ENCODE measurements around the gene CCDC197. TPM values are rescaled to one million over a fixed set of nuclear protein-coding genes. Genes with fewer than 3 reads are reported as not detected.

Gene CCDC197
- total RNA-seq, 1 donor from 2014 or later = not detected

GRCh38 chr14:93991212-93991611 lies 5.9 kb upstream of the CCDC197 start:
- no peaks in the 10 kb centered on the region for H4K20me1 ChIP-seq (ENCODE audit: low read depth)
- H3K27ac Mint-ChIP-seq = no peak overlapping the region
- no peak overlapping the region for H3K27ac ChIP-seq
- DNase-seq (ENCODE audit: low spot score) = no peak
- peaks cover 20% of the 10 kb centered on the region for H3K4me1 Mint-ChIP-seq
- no peak overlapping the region for H2AFZ ChIP-seq (replicated peaks)
- no peak overlapping the region for H3K4me3 Mint-ChIP-seq
- H3K9ac ChIP-seq = no peak overlapping the region
- no peaks in the 10 kb centered on the region for H3K9me3 ChIP-seq (ENCODE audit: low read depth)
- H3K4me3 ChIP-seq = no peak overlapping the region
- no peaks in the 10 kb centered on the region for H3K36me3 Mint-ChIP-seq
- TF ChIP-seq EZH2 (IDR thresholded peaks at IDR 0.05) (no peak), CTCF (IDR thresholded peaks at IDR 0.05) (no peak), EZH2phosphoT487 (IDR thresholded peaks at IDR 0.05) (no peak)
- no peaks in the 10 kb centered on the region for H3F3A ChIP-seq (ENCODE audit: low read depth)
- H3K27me3 Mint-ChIP-seq (ENCODE audit: insufficient read depth, low read depth) = peaks cover 11% of the 10 kb centered on the region
- H3K4me2 ChIP-seq = no peak overlapping the region
- H3K79me2 ChIP-seq (ENCODE audit: low read depth) = no peaks in the 10 kb centered on the region
- H3K27me3 ChIP-seq = no peaks in the 10 kb centered on the region
- no peaks in the 10 kb centered on the region for H3K9me3 Mint-ChIP-seq
- no peaks in the 10 kb centered on the region for H3K36me3 ChIP-seq
- peaks cover 11% of the 10 kb centered on the region for H3K4me1 ChIP-seq

- Mint-ChIP-seq H3K4me1 (peaks cover 17% of the 10 kb centered on the region), H3K36me3 (no peaks in the 10 kb centered on the region), H3K4me3 (no peak overlapping the region), H3K27me3 (ENCODE audit: insufficient read depth, low read depth) (peaks cover 11% of the 10 kb centered on the region), H3K27ac (no peak overlapping the region), H3K9me3 (no peaks in the 10 kb centered on the region)
- Histone ChIP-seq H3K4me1 (peaks cover 11% of the 10 kb centered on the region), H3K9ac (no peak overlapping the region), H3K27me3 (no peaks in the 10 kb centered on the region), H3K4me3 (no peak overlapping the region), H3F3A (ENCODE audit: low read depth) (no peaks in the 10 kb centered on the region), H3K79me2 (ENCODE audit: low read depth) (no peaks in the 10 kb centered on the region), H2AFZ (replicated peaks) (no peak overlapping the region), H3K9me3 (ENCODE audit: low read depth) (no peaks in the 10 kb centered on the region), H3K36me3 (no peaks in the 10 kb centered on the region), H3K4me2 (no peak overlapping the region), H4K20me1 (ENCODE audit: low read depth) (no peaks in the 10 kb centered on the region), H3K27ac (no peak overlapping the region)
- DNase-seq (ENCODE audit: low spot score) = no peak
- TF ChIP-seq EZH2phosphoT487 (IDR thresholded peaks at IDR 0.05) (no peak), EZH2 (IDR thresholded peaks at IDR 0.05) (no peak), CTCF (IDR thresholded peaks at IDR 0.05) (no peak)
Observed at GRCh38 chr14:93991649-93992048, 5.5 kb upstream of the CCDC197 start.

- peaks cover 11% of the 10 kb centered on the region for H3K27me3 Mint-ChIP-seq (ENCODE audit: insufficient read depth, low read depth)
- no peak overlapping the region for H2AFZ ChIP-seq (replicated peaks)
- no peaks in the 10 kb centered on the region for H3K9me3 ChIP-seq (ENCODE audit: low read depth)
- H3K36me3 Mint-ChIP-seq = no peaks in the 10 kb centered on the region
- H3F3A ChIP-seq (ENCODE audit: low read depth) = no peaks in the 10 kb centered on the region
- no peaks in the 10 kb centered on the region for H4K20me1 ChIP-seq (ENCODE audit: low read depth)
- no peak for DNase-seq (ENCODE audit: low spot score)
- no peak overlapping the region for H3K4me3 Mint-ChIP-seq
- H3K4me1 ChIP-seq = peaks cover 11% of the 10 kb centered on the region
- H3K4me3 ChIP-seq = no peak overlapping the region
- H3K9me3 Mint-ChIP-seq = no peaks in the 10 kb centered on the region
- no peak overlapping the region for H3K27ac ChIP-seq
- no peak overlapping the region for H3K4me2 ChIP-seq
- peaks cover 12% of the 10 kb centered on the region for H3K4me1 Mint-ChIP-seq
- H3K27ac Mint-ChIP-seq = peak overlapping the region; percentile 85
- no peaks in the 10 kb centered on the region for H3K79me2 ChIP-seq (ENCODE audit: low read depth)
- no peaks in the 10 kb centered on the region for H3K36me3 ChIP-seq
- TF ChIP-seq EZH2 (IDR thresholded peaks at IDR 0.05) (no peak), CTCF (IDR thresholded peaks at IDR 0.05) (no peak), EZH2phosphoT487 (IDR thresholded peaks at IDR 0.05) (no peak)
- H3K27me3 ChIP-seq = no peaks in the 10 kb centered on the region
- H3K9ac ChIP-seq = no peak overlapping the region
Observed at GRCh38 chr14:93993382-93993781, 3.7 kb upstream of the CCDC197 start.

All from neural progenitor cell (in vitro differentiated cells).